Measurements from ENCODE around the gene SUMO3.

DNA sequence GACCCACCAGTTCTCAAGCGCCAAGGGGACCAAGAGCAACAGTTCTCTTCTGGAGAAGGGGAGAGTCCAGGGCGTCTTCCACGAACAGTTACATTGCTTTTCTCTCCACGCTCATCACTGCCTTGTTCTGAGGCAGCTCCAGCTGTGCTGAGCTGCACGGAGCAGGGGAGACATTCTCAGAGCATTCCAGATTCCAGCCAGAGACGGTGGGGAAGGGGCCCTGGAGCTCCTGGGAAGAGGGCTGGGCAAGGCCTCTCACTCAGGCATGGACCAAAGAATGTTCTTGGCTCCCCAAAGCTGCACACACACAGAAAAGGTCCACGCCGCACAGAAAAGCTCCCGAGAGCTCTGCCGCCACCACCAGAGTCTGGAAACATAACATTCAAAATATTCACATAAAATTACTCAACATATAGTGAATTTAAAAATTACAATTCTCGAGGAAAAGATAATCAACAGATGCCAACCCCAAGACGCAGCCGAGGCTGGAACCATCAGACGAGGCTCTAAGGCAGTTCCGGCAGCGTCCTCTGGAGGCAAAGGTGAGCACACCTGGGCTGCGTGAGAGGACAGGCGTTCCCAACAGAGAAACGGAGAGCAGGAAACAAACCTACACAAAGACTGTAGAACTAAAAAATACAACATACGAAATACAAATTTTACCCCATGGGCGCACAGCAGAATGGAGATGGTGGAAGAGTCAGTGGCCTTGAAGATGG is 56.7 kb downstream of the SUMO3 start:
- TF ChIP-seq POLR2A (IDR thresholded peaks at IDR 0.05; ENCODE audit: low read depth, low read length), result no peak
- TF ChIP-seq, protein P1, sequence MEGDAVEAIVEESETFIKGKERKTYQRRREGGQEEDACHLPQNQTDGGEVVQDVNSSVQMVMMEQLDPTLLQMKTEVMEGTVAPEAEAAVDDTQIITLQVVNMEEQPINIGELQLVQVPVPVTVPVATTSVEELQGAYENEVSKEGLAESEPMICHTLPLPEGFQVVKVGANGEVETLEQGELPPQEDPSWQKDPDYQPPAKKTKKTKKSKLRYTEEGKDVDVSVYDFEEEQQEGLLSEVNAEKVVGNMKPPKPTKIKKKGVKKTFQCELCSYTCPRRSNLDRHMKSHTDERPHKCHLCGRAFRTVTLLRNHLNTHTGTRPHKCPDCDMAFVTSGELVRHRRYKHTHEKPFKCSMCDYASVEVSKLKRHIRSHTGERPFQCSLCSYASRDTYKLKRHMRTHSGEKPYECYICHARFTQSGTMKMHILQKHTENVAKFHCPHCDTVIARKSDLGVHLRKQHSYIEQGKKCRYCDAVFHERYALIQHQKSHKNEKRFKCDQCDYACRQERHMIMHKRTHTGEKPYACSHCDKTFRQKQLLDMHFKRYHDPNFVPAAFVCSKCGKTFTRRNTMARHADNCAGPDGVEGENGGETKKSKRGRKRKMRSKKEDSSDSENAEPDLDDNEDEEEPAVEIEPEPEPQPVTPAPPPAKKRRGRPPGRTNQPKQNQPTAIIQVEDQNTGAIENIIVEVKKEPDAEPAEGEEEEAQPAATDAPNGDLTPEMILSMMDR (conservative IDR thresholded peaks at IDR 0.05; ENCODE audit: low read depth, low read length), result no peak
- TF ChIP-seq RAD21 (IDR thresholded peaks at IDR 0.05; ENCODE audit: low read length), result no peak
- TF ChIP-seq BHLHE40 (IDR thresholded peaks at IDR 0.05; ENCODE audit: low read depth, low read length), result no peak
- no peak for TF ChIP-seq RFX5 (IDR thresholded peaks at IDR 0.05; ENCODE audit: low read depth, low read length)
- TF ChIP-seq CEBPB (IDR thresholded peaks at IDR 0.05; ENCODE audit: low read depth, low read length), result no peak
- no peak for TF ChIP-seq FOS (IDR thresholded peaks at IDR 0.05; ENCODE audit: low read depth, low read length)
- TF ChIP-seq SMC3 (IDR thresholded peaks at IDR 0.05; ENCODE audit: low read depth, low read length), result no peak

Measured in IMR-90 (cell line).